Activated naive CD4-positive, alpha-beta T cell treated with anti-CD3 and anti-CD28 coated beads for 36 hours (primary cell): ENCODE measurements around the gene FRY. TPM values are rescaled to one million over a fixed set of nuclear protein-coding genes. Genes with fewer than 3 reads are reported as not detected.

Experiments used
- CTCF ChIA-PET: fragments of 350-600 bp; sonication (Branson Sonifier 250); formaldehyde crosslinking; loops from one replicate; lab custom pipeline; 2021; ENCODE audit warnings: antibody characterized with exemption; lab: Charles Lee
- DNase-seq: peaks from one replicate; pipeline ENCODE4 v3.0.0-alpha.2; 2020
- H3K27ac Mint-ChIP-seq: one replicate; pipeline ENCODE4 v1.8.0; 2021; ENCODE audit warnings: mild to moderate bottlenecking, mixed read lengths
- H3K27me3 Mint-ChIP-seq: one replicate; pipeline ENCODE4 v1.8.0; 2021; ENCODE audit warnings: low read depth, mixed read lengths
- H3K36me3 Mint-ChIP-seq: one replicate; pipeline ENCODE4 v1.8.0; 2021; ENCODE audit warnings: low read depth, mixed read lengths
- H3K4me1 Mint-ChIP-seq: one replicate; pipeline ENCODE4 v1.8.0; 2021; ENCODE audit warnings: low read depth, mixed read lengths
- H3K4me3 Mint-ChIP-seq: one replicate; pipeline ENCODE4 v1.8.0; 2021; ENCODE audit warnings: mild to moderate bottlenecking, moderate library complexity, mixed read lengths
- H3K9me3 Mint-ChIP-seq: one replicate; pipeline ENCODE4 v1.8.0; 2021; ENCODE audit warnings: mixed read lengths
- intact Hi-C: fragments of 100-400 bp; cut with micrococcal nuclease; formaldehyde crosslinking; loops from one replicate; pipeline ENCODE4 v1.15.1; 2023
- total RNA-seq, 2 experiments: library from RNA; stranded (reverse); gene quantifications; one replicate each; pipeline ENCODE4 v1.2.3, GENCODE V29; 2021

The FRY gene
- total RNA-seq, 2 experiments from 2014 or later: 7.3 to 7.8 TPM

GRCh38 chr13:32214071-32214470, 182.5 kb downstream of the FRY start:
- intact Hi-C loops: no loop called here
- no peaks in the 10 kb centered on the region for H3K4me1 Mint-ChIP-seq
- H3K27me3 Mint-ChIP-seq: no peaks in the 10 kb centered on the region
- H3K9me3 Mint-ChIP-seq: no peaks in the 10 kb centered on the region
- no peak overlapping the region for H3K27ac Mint-ChIP-seq
- peaks cover 7% of the 10 kb centered on the region for H3K36me3 Mint-ChIP-seq
- CTCF ChIA-PET: no interaction called here
- no peak for DNase-seq
- no peak overlapping the region for H3K4me3 Mint-ChIP-seq

GRCh38 chr13:32216281-32216680, 184.7 kb downstream of the FRY start:
- Mint-ChIP-seq H3K9me3 (no peaks in the 10 kb centered on the region), H3K36me3 (peaks cover 5% of the 10 kb centered on the region), H3K27me3 (no peaks in the 10 kb centered on the region), H3K27ac (no peak overlapping the region), H3K4me1 (no peaks in the 10 kb centered on the region), H3K4me3 (no peak overlapping the region)
- DNase-seq: no peak
- CTCF ChIA-PET: interaction anchor here (1.0 kb wide), 2 partner anchors 9 to 20 kb away, joined by 3 to 4 read pairs; no protein-coding TSS in a partner anchor
- intact Hi-C loops: no loop called here

GRCh38 chr13:32222046-32222676, 190.6 kb downstream of the FRY start:
- H3K27me3 Mint-ChIP-seq: no peaks in the 10 kb centered on the region
- H3K9me3 Mint-ChIP-seq: no peaks in the 10 kb centered on the region
- H3K4me1 Mint-ChIP-seq: no peaks in the 10 kb centered on the region
- no peak overlapping the region for H3K27ac Mint-ChIP-seq
- DNase-seq: no peak
- H3K4me3 Mint-ChIP-seq: no peak overlapping the region
- intact Hi-C loops: no loop called here
- CTCF ChIA-PET: no interaction called here
- H3K36me3 Mint-ChIP-seq: peaks cover 5% of the 10 kb centered on the region

GRCh38 chr13:32224916-32225315, 193.3 kb downstream of the FRY start:
- CTCF ChIA-PET: interaction anchor here (0.7 to 1.7 kb wide), 4 partner anchors 9 to 1099 kb away, joined by 3 to 4 read pairs (median 3); no protein-coding TSS in a partner anchor
- H3K27ac Mint-ChIP-seq: no peak overlapping the region
- H3K36me3 Mint-ChIP-seq: peaks cover 5% of the 10 kb centered on the region
- no peak overlapping the region for H3K4me3 Mint-ChIP-seq
- H3K9me3 Mint-ChIP-seq: no peaks in the 10 kb centered on the region
- no peaks in the 10 kb centered on the region for H3K4me1 Mint-ChIP-seq
- no peaks in the 10 kb centered on the region for H3K27me3 Mint-ChIP-seq
- no peak for DNase-seq
- intact Hi-C loops: no loop called here

- CTCF ChIA-PET: interaction anchor here (1.1 to 1.7 kb wide), 3 partner anchors 10 to 60 kb away, joined by 3 to 4 read pairs (median 3); no protein-coding TSS in a partner anchor
- Mint-ChIP-seq H3K9me3 (no peaks in the 10 kb centered on the region), H3K4me3 (no peak overlapping the region), H3K27ac (no peak overlapping the region), H3K36me3 (peaks cover 5% of the 10 kb centered on the region), H3K27me3 (no peaks in the 10 kb centered on the region), H3K4me1 (no peaks in the 10 kb centered on the region)
- intact Hi-C loops: no loop called here
- no peak for DNase-seq
These were observed 193.9 kb downstream of the FRY start for GRCh38 chr13:32225481-32225931.

GRCh38 chr13:32228330-32229041, 196.9 kb downstream of the FRY start:
- intact Hi-C loops: no loop called here
- CTCF ChIA-PET: interaction anchor here (1.2 kb wide), 1 partner anchor 19 kb away, joined by 4 read pairs; no protein-coding TSS in a partner anchor

GRCh38 chr13:32229443-32229842, 197.9 kb downstream of the FRY start:
- no peak for DNase-seq
- H3K4me1 Mint-ChIP-seq: no peaks in the 10 kb centered on the region
- no peak overlapping the region for H3K27ac Mint-ChIP-seq
- peaks cover 5% of the 10 kb centered on the region for H3K36me3 Mint-ChIP-seq
- intact Hi-C loops: no loop called here
- CTCF ChIA-PET: interaction anchor here (1.2 kb wide), 1 partner anchor 18 kb away, joined by 4 read pairs; no protein-coding TSS in a partner anchor
- H3K27me3 Mint-ChIP-seq: no peaks in the 10 kb centered on the region
- H3K9me3 Mint-ChIP-seq: no peaks in the 10 kb centered on the region
- H3K4me3 Mint-ChIP-seq: no peak overlapping the region

More at GRCh38 chr13:32228330-32229041, 196.9 kb downstream of the FRY start:
- Mint-ChIP-seq H3K36me3 (peaks cover 5% of the 10 kb centered on the region), H3K9me3 (no peaks in the 10 kb centered on the region), H3K27ac (no peak overlapping the region), H3K27me3 (no peaks in the 10 kb centered on the region), H3K4me1 (no peaks in the 10 kb centered on the region), H3K4me3 (no peak overlapping the region)
- no peak for DNase-seq

GRCh38 chr13:32232263-32232662, 200.7 kb downstream of the FRY start:
- peaks cover 4% of the 10 kb centered on the region for H3K36me3 Mint-ChIP-seq
- peaks cover 8% of the 10 kb centered on the region for H3K4me1 Mint-ChIP-seq
- DNase-seq: no peak
- intact Hi-C loops: no loop called here
- H3K27me3 Mint-ChIP-seq: no peaks in the 10 kb centered on the region
- CTCF ChIA-PET: no interaction called here
- H3K4me3 Mint-ChIP-seq: no peak overlapping the region
- no peak overlapping the region for H3K27ac Mint-ChIP-seq
- no peaks in the 10 kb centered on the region for H3K9me3 Mint-ChIP-seq

- peaks cover 8% of the 10 kb centered on the region for H3K4me1 Mint-ChIP-seq
- intact Hi-C loops: no loop called here
- H3K4me3 Mint-ChIP-seq: no peak overlapping the region
- no peaks in the 10 kb centered on the region for H3K27me3 Mint-ChIP-seq
- H3K27ac Mint-ChIP-seq: no peak overlapping the region
- peaks cover 3% of the 10 kb centered on the region for H3K36me3 Mint-ChIP-seq
- CTCF ChIA-PET: no interaction called here
- no peaks in the 10 kb centered on the region for H3K9me3 Mint-ChIP-seq
- no peak for DNase-seq
These were observed 201.5 kb downstream of the FRY start for GRCh38 chr13:32233062-32233461.

GRCh38 chr13:32234914-32235313, 203.3 kb downstream of the FRY start:
- H3K4me3 Mint-ChIP-seq: no peak overlapping the region
- intact Hi-C loops: no loop called here
- CTCF ChIA-PET: interaction anchor here (0.6 to 0.7 kb wide), 2 partner anchors 33 to 621 kb away, joined by 3 read pairs; no protein-coding TSS in a partner anchor
- no peak overlapping the region for H3K27ac Mint-ChIP-seq
- H3K36me3 Mint-ChIP-seq: no peaks in the 10 kb centered on the region
- H3K9me3 Mint-ChIP-seq: no peaks in the 10 kb centered on the region
- no peaks in the 10 kb centered on the region for H3K27me3 Mint-ChIP-seq
- H3K4me1 Mint-ChIP-seq: peaks cover 8% of the 10 kb centered on the region
- no peak for DNase-seq

- Mint-ChIP-seq H3K27me3 (no peaks in the 10 kb centered on the region), H3K27ac (no peak overlapping the region), H3K36me3 (no peaks in the 10 kb centered on the region), H3K4me3 (no peak overlapping the region), H3K4me1 (peaks cover 8% of the 10 kb centered on the region), H3K9me3 (no peaks in the 10 kb centered on the region)
- intact Hi-C loops: no loop called here
- DNase-seq: no peak
- CTCF ChIA-PET: interaction anchor here (1.2 to 1.6 kb wide), 2 partner anchors 8 to 73 kb away, joined by 4 to 6 read pairs; no protein-coding TSS in a partner anchor
These were observed 206.1 kb downstream of the FRY start for GRCh38 chr13:32237681-32238080.

- intact Hi-C loops: no loop called here
- Mint-ChIP-seq H3K4me3 (no peak overlapping the region), H3K27ac (no peak overlapping the region), H3K27me3 (no peaks in the 10 kb centered on the region), H3K36me3 (no peaks in the 10 kb centered on the region), H3K4me1 (no peaks in the 10 kb centered on the region), H3K9me3 (no peaks in the 10 kb centered on the region)
- CTCF ChIA-PET: no interaction called here
- no peak for DNase-seq
These were observed 212.1 kb downstream of the FRY start for GRCh38 chr13:32243695-32244094.
